B cell (primary cell): ENCODE measurements around the gene MCF2L. TPM values are rescaled to one million over a fixed set of nuclear protein-coding genes. Genes with fewer than 3 reads are reported as not detected.

Source experiments
- ATAC-seq: fragments of 200-7000 bp; cut with Tn5 transposase; one replicate; pipeline ENCODE4 v1.10.0; 2021; ENCODE audit warnings: low read depth, mild to moderate bottlenecking, moderate number of reproducible peaks, moderate library complexity
- CTCF ChIA-PET: fragments of 350-600 bp; sonication (Branson Sonifier 250); formaldehyde crosslinking; loops from one replicate; lab custom pipeline; 2021; ENCODE audit warnings: antibody characterized with exemption, inconsistent platforms; lab: Charles Lee
- POLR2A ChIA-PET: fragments of 350-600 bp; sonication (Branson Sonifier 250); formaldehyde crosslinking; loops from one replicate; lab custom pipeline; 2021; ENCODE audit warnings: antibody characterized with exemption; lab: Charles Lee
- DNase-seq: peaks from one replicate; pipeline ENCODE4 v3.0.0; 2013
- H2AFZ ChIP-seq: 2 replicates; pipeline ENCODE4 v1.6.1; 2012; ENCODE audit warnings: mild to moderate bottlenecking, low read depth, low read length; ENCODE audit not compliant: insufficient read depth, poor library complexity, severe bottlenecking
- H3K27ac ChIP-seq, 2 donors: 1 replicate in 1 of 2; 2 replicates in 1 of 2; pipeline ENCODE4 v1.5.1; 2012 to 2013; ENCODE audit warnings: low read length in 2 of 2, mild to moderate bottlenecking in 2 of 2, moderate library complexity in 1 of 2
- H3K27me3 ChIP-seq, 4 experiments: fragments of 200-600 bp in 1 of 4; sonication (generic) in 1 of 4; replicated peaks in 1 of 4; 1 replicate in 2 of 4; 2 replicates in 2 of 4; pipeline versions ENCODE4 v1.6.1 to v1.7.0; 2013 to 2016; ENCODE audit warnings: low read length in 3 of 4, mild to moderate bottlenecking in 2 of 4, mixed read lengths in 1 of 4, moderate library complexity in 1 of 4; ENCODE audit not compliant: insufficient read depth in 4 of 4, control insufficient read depth in 3 of 4; ENCODE audit errors: control extremely low read depth in 1 of 4
- H3K36me3 ChIP-seq, 2 experiments: replicated peaks in 1 of 2; 1 replicate in 1 of 2; 2 replicates in 1 of 2; pipeline versions ENCODE4 v1.6.1 to v1.7.1; 2013; ENCODE audit warnings: low read length in 1 of 2; ENCODE audit not compliant: insufficient read depth in 2 of 2, control insufficient read depth in 1 of 2; ENCODE audit errors: control extremely low read depth in 1 of 2, extremely low read depth in 1 of 2
- H3K4me1 ChIP-seq, 2 donors: fragments of 200-600 bp in 1 of 2; sonication (generic) in 1 of 2; 1 replicate in 1 of 2; 2 replicates in 1 of 2; pipeline versions ENCODE4 v1.5.1 to v1.6.1; 2013 to 2017; ENCODE audit warnings: low read length in 2 of 2; ENCODE audit not compliant: control insufficient read depth in 2 of 2, insufficient read depth in 2 of 2
- H3K4me2 ChIP-seq: replicated peaks from 2 replicates; pipeline ENCODE3; 2012; ENCODE audit warnings: mild to moderate bottlenecking, low read depth, low read length; ENCODE audit not compliant: poor library complexity, severe bottlenecking
- H3K4me3 ChIP-seq, 5 experiments: fragments of 200-600 bp in 1 of 5; sonication (generic) in 1 of 5; 1 replicate in 3 of 5; 2 replicates in 2 of 5; pipeline versions ENCODE4 v1.5.1 to v1.7.0; 2011 to 2016; ENCODE audit warnings: low read length in 4 of 5, mild to moderate bottlenecking in 4 of 5, low read depth in 2 of 5, control low read depth in 1 of 5, moderate library complexity in 1 of 5; ENCODE audit not compliant: insufficient read depth in 1 of 5; ENCODE audit errors: control extremely low read depth in 1 of 5, extremely low read depth in 1 of 5
- H3K79me2 ChIP-seq: fragments of 200-600 bp; sonication (generic); one replicate; pipeline ENCODE4 v1.6.0; 2016; ENCODE audit warnings: low read length; ENCODE audit not compliant: control insufficient read depth, insufficient read depth
- H3K9ac ChIP-seq: fragments of 200-600 bp; sonication (generic); 2 replicates; pipeline ENCODE4 v1.6.1; 2017; ENCODE audit warnings: mild to moderate bottlenecking, low read length, moderate library complexity
- H3K9me3 ChIP-seq, 3 donors: one replicate each; pipeline versions ENCODE4 v1.6.1 to v1.7.1; 2013; ENCODE audit warnings: low read length in 2 of 3; ENCODE audit not compliant: control insufficient read depth in 2 of 3, insufficient read depth in 1 of 3; ENCODE audit errors: control extremely low read depth in 1 of 3
- H4K20me1 ChIP-seq: 2 replicates; pipeline ENCODE4 v1.6.0; 2012; ENCODE audit warnings: mild to moderate bottlenecking, low read length; ENCODE audit not compliant: insufficient read depth, control insufficient read depth, poor library complexity, severe bottlenecking
- H3K27ac Mint-ChIP-seq: one replicate; pipeline ENCODE4 v1.8.0; 2021; ENCODE audit warnings: mixed read lengths
- H3K27me3 Mint-ChIP-seq: one replicate; pipeline ENCODE4 v1.8.0; 2021; ENCODE audit warnings: mixed read lengths
- H3K4me1 Mint-ChIP-seq: one replicate; pipeline ENCODE4 v1.8.0; 2021; ENCODE audit warnings: mixed read lengths
- H3K4me3 Mint-ChIP-seq: one replicate; pipeline ENCODE4 v1.8.0; 2021; ENCODE audit warnings: mixed read lengths
- H3K9me3 Mint-ChIP-seq: one replicate; pipeline ENCODE4 v1.8.0; 2022; ENCODE audit warnings: mixed read lengths; ENCODE audit not compliant: insufficient read depth
- EZH2 ChIP-seq: IDR thresholded peaks from 2 replicates; pipeline ENCODE4 v1.6.1; 2012; ENCODE audit warnings: borderline replicate concordance, low read depth, mild to moderate bottlenecking, moderate library complexity, low read length; ENCODE audit not compliant: insufficient read depth, poor library complexity, severe bottlenecking
- WGBS: methylation state at CpG from one replicate; pipeline ENCODE4 v1.1.5; 2013; ENCODE audit warnings: missing lambda C conversion rate; ENCODE audit not compliant: insufficient coverage; 5-methylcytosine and 5-hydroxymethylcytosine counted together
- intact Hi-C: fragments of 100-400 bp; cut with micrococcal nuclease; formaldehyde crosslinking; loops from one replicate; pipeline ENCODE4 v1.10.0; 2022
- polyA plus RNA-seq: library from polyadenylated mRNA; depleted of rRNA; stranded (reverse); fragments of >200 nt; gene quantifications from 2 replicates; pipeline ENCODE4 v1.2.3, GENCODE V29; 2012
- total RNA-seq, 2 donors: library from RNA; stranded (reverse); fragments of 120-200 nt in 1 of 2; gene quantifications; 1 replicate in 1 of 2; 2 replicates in 1 of 2; pipeline versions ENCODE4 v1.2.3 to v1.2.4, GENCODE V29; 2013 to 2022
- TF ChIP-seq, protein P1 (sequence below): fragments of 200-600 bp; IDR thresholded peaks from one replicate; pipeline ENCODE4 v1.8.0; 2022; ENCODE audit warnings: antibody characterized with exemption, mild to moderate bottlenecking

MCF2L gene
- total and polyA plus RNA-seq, 2 donors (not counting 1 experiment from before 2014, with no cell fraction given), result 3.7 to 8.2 TPM

DNA sequence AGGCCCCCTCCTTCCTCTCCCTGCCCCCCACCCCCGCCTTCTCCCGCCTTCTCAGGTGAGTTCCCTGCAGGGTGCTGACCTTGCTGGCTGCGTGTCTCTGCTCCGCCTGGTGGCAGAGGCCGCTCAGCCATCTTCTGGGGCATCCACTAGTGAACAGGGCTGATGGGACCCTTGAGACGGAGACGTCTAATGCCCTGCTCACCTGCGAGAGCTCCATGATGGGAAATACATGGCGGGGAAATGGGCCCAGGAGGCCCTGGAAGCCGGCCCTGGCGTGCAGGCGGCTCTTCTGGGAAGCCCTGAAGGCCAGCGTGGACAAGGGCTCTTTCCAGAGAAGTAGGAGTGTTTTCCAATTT, 121.4 kb downstream of the MCF2L start:
- H3K27ac ChIP-seq, result no peak overlapping the region
- H3K9ac ChIP-seq, result no peak overlapping the region
- DNase-seq (no peak), ATAC-seq (no peak)
- H3K4me2 ChIP-seq, result no peak overlapping the region
- H3K9me3 Mint-ChIP-seq, result no peaks in the 10 kb centered on the region
- WGBS, result 89% methylated on average over 8 of the region's 13 CpGs
- no peak overlapping the region for H3K27ac Mint-ChIP-seq
- H3K4me3 Mint-ChIP-seq, result no peak overlapping the region
- H3K4me1 Mint-ChIP-seq, result no peaks in the 10 kb centered on the region
- H3K9me3 ChIP-seq, result peaks cover 0 to 9% (median 0%) of the 10 kb centered on the region in 3 donors
- no peak overlapping the region for H2AFZ ChIP-seq
- no peak for TF ChIP-seq EZH2
- TF ChIP-seq, protein P1, sequence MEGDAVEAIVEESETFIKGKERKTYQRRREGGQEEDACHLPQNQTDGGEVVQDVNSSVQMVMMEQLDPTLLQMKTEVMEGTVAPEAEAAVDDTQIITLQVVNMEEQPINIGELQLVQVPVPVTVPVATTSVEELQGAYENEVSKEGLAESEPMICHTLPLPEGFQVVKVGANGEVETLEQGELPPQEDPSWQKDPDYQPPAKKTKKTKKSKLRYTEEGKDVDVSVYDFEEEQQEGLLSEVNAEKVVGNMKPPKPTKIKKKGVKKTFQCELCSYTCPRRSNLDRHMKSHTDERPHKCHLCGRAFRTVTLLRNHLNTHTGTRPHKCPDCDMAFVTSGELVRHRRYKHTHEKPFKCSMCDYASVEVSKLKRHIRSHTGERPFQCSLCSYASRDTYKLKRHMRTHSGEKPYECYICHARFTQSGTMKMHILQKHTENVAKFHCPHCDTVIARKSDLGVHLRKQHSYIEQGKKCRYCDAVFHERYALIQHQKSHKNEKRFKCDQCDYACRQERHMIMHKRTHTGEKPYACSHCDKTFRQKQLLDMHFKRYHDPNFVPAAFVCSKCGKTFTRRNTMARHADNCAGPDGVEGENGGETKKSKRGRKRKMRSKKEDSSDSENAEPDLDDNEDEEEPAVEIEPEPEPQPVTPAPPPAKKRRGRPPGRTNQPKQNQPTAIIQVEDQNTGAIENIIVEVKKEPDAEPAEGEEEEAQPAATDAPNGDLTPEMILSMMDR, result no peak
- H3K27me3 Mint-ChIP-seq, result no peaks in the 10 kb centered on the region
- no peaks in the 10 kb centered on the region for H3K27me3 ChIP-seq
- CTCF ChIA-PET, result no interaction called here
- POLR2A ChIA-PET, result no interaction called here
- H4K20me1 ChIP-seq, result no peaks in the 10 kb centered on the region
- no peak overlapping the region for H3K4me3 ChIP-seq
- intact Hi-C loops, result no loop called here
- no peaks in the 10 kb centered on the region for H3K36me3 ChIP-seq
- H3K4me1 ChIP-seq, result no peaks in the 10 kb centered on the region
- H3K79me2 ChIP-seq, result no peaks in the 10 kb centered on the region

DNA sequence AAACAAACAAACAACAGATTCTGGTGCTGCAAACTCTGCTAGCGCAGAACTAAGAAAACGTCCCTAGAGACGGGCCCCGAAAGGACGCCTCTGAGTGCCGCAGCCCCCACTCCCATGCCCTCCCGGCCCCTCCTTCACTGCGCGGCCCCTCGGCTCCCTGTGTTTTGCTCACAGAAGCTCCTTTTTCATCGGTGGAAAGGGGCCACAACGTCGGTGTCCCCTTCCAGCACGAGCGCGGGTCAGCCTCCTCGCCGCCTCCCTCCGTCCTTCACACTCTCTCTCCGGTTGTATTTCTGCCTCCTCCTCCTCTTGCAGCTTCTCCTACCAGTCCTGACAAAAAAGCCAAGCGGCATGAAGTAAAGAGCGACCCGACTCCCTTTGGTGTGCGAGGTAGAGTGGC, 121.8 kb downstream of the MCF2L start:
- H2AFZ ChIP-seq, result no peak overlapping the region
- ATAC-seq (no peak), DNase-seq (no peak)
- no peaks in the 10 kb centered on the region for H3K36me3 ChIP-seq
- no peak overlapping the region for H3K27ac Mint-ChIP-seq
- H3K27me3 Mint-ChIP-seq, result no peaks in the 10 kb centered on the region
- H3K4me1 ChIP-seq, result no peaks in the 10 kb centered on the region
- H3K4me2 ChIP-seq, result no peak overlapping the region
- intact Hi-C loops, result no loop called here
- H3K4me3 ChIP-seq, result no peak overlapping the region
- TF ChIP-seq, protein P1, result no peak
- TF ChIP-seq EZH2, result no peak
- H4K20me1 ChIP-seq, result no peaks in the 10 kb centered on the region
- no peak overlapping the region for H3K9ac ChIP-seq
- 94% methylated on average over 24 of the region's 24 CpGs for WGBS
- no peaks in the 10 kb centered on the region for H3K79me2 ChIP-seq
- no peaks in the 10 kb centered on the region for H3K27me3 ChIP-seq
- CTCF ChIA-PET, result no interaction called here
- H3K9me3 Mint-ChIP-seq, result no peaks in the 10 kb centered on the region
- H3K4me1 Mint-ChIP-seq, result no peaks in the 10 kb centered on the region
- peaks cover 0 to 5% (median 0%) of the 10 kb centered on the region in 3 donors for H3K9me3 ChIP-seq
- no peak overlapping the region for H3K4me3 Mint-ChIP-seq
- POLR2A ChIA-PET, result no interaction called here
- no peak overlapping the region for H3K27ac ChIP-seq
